Stimulated activated CD8-positive, alpha-beta memory T cell treated with anti-CD3 and anti-CD28 coated beads, Interleukin-2, amount 100 ng/mL, for 48 hours (primary cell): Measurements from ENCODE around the gene SERINC3.

ENCODE experiments used
- DNase-seq, 2 donors: peaks; one replicate each; pipeline ENCODE4 v3.0.0-alpha.2; 2020; ENCODE audit warnings: low read depth in 2 of 2

Gene SERINC3

DNA sequence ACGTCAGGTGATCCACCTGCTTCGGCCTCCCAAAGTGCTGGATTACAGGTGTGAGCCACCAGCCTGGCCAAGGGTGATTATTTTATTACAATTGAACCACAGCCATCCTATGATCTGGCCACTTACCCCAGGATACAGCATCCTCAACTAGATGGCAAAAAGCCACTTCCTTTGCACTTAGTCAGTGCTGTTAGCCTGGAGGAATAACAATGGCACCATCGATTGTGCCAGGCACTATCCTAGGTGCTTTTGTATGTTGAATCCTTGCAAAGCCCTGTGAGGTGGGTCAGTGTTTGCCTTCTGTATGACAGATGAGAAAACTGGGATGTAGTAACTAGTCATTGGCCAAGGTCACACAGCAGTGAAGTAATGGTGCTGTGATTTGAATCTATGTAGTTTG, 57.4 kb downstream of the SERINC3 start:
- no peak for DNase-seq

DNA sequence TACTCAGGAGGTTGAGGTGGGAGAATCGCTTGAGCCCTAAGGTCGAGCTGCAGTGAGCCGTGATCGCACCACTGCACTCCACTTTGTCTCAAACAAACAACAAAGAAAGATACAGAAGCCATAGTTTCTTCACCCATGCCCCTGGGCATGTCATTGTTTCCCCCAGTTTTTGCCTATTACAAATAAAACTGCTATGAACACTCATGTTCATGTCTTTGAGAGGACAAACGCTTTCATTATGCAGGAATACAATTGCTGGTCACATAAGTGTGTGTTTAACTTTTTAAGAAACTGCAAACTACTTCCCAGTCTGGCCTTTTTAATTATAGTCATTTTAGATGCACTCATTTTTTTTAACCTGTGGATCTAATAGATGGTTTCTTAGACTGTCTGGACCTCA, 58.4 kb downstream of the SERINC3 start:
- DNase-seq, result no peak

DNA sequence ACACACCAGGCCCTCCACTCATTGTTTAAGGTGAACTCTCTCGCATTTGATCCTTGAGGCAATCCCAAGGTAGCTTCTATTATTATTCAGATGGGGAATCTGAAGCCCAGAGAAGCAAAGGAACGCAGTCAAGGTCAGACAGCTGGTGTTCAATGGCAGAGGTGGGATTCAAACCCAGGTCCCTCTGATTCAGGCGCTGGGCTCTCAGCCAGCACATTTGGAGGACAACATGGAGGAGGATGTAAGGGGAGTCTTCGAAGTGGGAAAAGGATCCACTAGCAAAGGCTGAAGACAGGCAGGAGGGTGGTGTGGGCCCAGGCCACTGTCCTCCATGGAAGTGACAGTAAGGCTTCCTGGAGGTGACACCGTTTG, 60.1 kb downstream of the SERINC3 start:
- DNase-seq, result no peak

DNA sequence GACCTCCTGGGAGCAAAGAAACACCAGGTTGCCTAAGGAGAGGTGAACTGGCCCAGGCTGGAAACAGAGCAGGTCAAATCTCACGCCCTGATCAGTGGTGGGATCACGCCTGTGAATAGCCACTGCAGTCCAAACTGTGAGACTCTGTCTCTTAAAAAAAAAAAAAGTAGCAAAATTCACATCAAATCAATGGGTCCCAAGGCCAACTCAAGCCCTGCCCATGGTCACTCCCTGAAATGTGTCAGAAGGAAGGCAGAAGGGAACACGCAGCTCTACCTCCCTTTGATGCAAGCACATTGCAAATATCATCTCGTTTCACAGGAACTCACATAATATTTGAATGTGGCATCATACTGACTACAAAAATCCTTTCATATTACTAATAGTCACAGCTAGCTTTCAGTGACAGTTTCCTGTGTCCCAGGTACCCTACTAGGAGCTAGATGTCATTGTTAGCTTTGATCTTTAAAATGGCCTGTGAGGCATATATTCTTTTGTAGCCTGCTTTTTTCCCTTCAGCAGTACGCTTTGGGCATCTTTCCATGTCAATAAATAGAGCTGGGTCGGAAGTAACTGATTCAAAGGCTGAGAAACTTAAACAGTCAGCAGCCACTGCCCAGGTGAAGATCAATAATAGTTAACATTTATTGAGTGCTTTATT, 60.6 kb downstream of the SERINC3 start:
- DNase-seq, result no peak

DNA sequence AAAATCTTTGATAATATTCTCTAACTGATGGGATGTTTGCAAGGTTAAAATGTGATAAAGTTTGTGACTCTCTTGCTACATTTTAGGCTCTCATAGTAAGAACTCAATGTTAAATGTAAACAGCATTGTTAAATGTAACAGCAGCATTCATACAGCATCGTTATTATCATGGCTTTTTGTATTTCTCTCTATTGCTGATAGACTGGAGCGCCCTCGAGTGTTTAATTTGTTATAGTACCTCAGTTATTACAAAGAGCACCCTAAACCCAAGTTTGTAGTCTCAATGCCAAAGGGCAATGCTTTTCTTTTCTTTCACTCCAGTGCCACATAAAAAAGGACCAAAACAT, 61.1 kb downstream of the SERINC3 start:
- no peak for DNase-seq

DNA sequence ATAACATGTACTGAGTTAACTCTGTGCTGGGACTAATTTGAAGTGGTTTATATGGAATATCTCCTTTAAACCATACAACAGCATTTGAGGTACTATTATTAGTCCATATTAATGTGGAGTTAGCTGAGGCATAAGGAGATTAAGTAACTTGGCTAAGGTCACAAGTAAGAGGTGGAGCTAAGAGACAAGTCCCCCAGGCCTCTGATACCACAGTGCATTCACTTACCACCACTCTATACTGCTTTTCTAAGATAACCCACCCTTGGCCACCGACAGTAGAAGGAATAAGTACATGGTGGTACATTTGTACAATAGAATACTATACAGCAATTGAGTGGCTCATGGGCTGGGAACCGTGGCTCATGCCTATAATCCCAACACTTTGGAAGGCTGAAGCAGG, 62.6 kb downstream of the SERINC3 start:
- DNase-seq, result no peak

DNA sequence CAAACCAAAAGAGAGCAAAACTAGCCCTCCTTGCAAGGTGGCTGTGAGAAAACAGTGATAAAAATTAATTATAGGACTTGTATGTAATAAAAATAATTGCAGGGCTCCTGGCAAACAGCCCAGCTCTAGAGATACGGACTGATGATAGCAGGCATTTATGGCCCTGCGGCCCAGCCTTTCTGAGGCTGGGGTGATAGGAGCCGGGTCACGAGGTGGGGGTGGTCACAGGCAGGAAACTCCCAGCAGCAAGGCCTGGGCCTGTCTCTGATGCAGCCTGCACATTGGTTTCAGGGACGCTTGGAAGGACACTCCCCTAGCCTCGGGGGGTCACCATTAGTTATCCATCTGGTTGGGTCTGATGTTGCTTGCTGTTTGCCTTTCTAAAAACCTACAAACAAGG, 64.9 kb downstream of the SERINC3 start:
- DNase-seq, result no peak

DNA sequence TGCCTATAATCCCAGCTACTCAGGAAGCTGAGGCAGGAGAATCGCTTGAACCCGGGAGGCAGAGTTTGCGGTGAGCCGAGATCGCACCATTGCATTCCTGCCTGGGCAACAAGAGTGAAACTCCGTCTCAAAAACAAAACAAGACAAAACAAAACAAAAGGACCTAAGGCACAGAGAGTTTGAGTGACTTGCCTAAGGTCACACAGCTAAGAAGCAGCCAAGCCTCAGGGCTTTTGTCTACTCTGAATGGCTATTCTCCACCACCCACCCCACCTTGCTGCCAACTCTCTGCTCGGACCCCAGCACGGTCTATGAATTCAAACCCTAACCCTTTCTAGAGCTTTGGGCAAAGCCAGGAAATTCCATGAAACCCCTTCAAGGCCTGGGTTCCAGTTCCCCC, 65.3 kb downstream of the SERINC3 start:
- no peak for DNase-seq

DNA sequence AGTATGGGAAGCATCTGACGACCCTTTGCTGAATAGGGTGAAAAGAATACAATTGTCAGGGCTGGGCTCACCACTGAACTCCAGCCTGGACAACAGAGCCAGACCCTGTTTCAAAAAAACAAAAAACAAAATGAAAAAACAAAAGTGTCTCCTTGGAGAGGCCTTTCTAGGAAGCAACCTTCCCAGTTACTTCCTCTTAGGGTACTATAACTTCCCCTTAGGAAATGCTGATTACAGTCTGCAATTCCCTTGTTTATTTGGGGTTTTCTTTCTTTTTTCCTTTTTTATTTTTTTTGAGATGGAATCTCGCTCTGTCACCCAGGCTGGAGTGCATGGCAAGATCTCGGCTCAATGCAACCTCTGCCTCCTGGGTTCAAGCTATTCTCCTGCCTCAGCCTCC, 66.7 kb downstream of the SERINC3 start:
- no peak for DNase-seq

DNA sequence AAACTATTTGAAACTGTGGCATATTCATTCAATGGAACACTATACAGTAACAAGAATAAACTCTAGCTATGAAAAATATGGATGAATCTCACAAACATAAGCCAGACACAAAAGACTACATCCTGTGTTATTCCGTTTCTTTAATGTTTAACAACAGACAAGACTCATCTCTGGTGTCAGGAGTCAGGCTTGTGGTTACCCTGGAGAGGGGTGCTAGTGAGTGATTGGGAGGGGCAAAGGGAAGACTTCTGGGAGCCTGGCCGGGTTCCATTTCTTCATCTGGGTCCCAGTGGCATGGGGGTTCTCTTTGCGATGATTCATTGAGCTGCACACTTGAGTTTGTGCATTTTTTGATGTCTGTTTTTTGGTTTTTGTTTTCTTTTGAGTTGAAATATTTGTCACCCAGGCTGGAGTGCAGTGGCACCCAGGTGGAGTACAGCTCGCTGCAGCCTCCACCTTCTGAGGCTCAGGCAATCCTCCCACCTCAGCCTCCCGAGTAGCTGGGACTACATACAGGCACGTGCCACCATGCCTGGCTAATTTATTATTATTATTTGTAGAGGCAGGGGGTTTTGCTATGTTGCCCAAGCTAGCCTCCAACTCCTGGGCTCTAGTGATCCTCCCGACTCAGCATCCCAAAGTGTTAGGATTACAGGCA, 67.4 kb downstream of the SERINC3 start:
- no peak for DNase-seq

DNA sequence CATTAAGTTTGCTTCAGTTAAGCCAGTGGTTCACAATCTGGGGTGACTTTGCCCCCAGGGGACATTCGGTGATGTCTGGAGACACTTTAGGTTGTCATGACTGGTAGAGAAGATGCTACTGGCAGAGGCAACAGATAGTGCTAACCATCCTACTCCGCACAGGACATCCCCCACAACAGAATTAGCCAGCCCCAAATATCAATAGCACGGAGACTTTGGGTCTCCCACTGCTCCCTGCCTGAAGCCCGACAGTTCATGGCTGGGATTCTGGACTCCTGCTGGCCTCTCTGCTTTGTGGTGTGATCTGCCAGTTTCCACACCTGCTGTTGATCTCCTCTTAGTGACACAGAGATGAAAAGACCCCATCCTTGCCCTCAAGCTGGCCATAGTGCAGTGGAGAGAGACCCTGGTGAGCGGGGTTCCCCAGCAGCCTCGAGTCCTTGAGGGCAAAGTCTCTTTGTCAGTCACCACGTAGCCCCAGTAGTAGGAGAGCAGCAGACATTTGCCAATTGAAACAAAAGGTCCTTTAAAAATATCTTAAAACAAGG, 70.9 kb downstream of the SERINC3 start:
- DNase-seq, result no peak

DNA sequence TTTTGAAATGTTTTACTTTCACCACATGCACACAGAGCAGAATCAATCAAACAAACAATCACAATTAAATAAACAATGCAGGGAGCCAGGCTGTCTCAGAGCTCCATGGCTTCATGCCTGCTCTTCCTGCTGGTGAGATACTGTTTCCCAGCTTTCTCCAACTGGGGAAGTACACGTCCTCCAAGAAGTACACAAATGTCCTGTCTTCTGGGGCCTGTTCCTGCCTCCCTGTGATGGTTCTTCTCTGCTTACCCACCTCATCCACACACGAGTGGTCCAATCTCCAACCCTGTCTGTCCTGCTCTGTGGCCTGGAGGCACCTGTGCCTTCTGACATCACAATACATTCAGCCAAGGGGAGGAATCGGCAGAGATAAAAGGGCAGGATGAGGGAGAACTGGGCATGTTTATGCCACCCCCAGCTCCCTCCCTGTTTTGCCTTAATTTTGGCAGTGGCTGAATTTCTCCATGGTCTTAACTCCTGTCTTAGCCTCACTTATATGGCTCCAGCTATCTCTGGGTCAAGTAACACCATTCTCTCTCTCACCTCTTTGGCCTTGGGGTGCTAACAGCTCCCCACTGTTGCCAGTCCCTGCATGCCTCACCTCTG, 71.5 kb downstream of the SERINC3 start:
- DNase-seq, result no peak

DNA sequence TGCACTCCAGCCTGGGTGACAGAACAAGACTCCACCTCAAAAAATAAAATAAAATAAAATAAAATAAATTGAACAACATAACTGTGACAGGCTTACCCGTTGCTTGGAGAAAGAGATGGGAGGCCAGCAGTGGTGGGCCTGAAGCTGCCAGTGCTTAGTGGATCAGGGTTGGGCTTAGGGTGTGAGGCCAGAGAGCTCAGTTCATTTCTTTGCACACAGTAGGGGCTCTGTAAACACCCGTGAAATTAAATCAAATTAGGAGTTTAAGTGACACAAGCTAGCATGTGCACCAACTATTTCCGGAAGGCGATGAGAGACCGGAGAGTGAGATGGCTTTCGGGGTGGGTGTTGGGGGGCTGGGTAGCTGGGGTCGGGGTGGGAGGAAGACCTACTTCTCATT, 72.0 kb downstream of the SERINC3 start:
- no peak for DNase-seq

DNA sequence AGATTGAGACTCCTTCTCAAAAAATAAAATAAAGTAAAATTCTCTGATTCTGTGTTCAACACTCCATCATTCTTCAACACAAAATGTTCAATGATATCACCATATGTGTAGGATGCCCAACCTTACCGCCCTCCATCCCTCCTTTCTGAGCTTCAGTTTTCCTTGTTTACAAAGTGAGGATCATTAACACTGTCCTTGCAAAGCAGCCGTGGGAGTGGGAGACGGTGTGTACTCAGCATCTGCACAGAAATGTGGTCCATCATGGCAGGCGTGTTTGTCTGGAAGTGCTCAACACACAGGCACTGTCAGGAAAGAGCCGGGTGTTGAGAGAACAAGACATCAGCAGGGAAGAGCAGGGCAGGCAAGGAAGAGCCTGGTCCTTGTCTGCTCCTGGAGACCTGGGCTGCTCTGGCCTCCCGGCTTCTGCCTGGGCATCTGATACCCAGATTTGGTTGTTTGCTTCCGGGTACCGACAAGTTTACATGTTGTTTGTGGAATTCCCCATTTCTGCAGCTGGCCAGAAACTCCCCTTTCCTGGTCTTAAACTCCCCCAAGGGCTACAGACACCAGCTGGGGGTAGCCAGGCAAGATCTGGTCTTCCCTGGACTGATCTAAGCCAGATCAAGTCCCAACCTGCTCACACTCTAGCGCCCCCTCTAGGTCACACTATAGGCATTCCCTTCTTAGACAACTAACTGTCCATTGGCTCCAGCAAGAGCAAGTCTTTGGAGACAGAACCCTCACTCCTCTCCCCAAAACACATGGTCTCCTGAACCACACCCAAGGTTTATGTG, 72.9 kb downstream of the SERINC3 start:
- DNase-seq, result no peak

DNA sequence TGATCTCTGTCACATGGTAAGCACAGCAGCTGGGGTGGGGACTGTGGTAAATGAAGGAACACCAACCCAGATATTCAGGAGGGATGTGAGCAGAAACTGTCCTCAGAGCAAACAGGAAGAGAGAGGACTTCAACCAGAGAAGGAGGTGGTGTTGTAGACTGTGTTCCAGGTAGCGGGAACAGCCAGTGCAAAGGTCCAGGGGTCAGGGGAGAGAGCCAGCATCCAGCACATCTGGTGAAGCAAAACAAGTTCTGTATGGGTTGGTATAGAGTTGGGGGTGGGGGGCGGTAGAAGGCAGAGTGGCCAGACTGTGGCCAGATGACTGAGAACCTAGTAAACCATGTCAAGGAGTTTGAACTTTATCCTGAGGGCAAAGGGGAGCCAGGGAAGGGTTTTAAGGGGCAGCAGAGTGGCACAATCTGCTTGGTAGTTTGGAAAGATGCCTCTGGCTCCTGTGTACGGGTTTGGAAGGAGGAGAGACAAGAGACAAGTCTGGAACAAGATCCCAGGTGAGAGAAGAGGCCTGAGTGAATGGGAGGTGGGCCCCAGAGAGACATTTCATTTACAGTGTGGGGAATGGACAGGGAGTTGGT, 73.9 kb downstream of the SERINC3 start:
- DNase-seq, result no peak
